ENCODE measurements around the gene C1orf167. TPM values are rescaled to one million over a fixed set of nuclear protein-coding genes. Genes with fewer than 3 reads are reported as not detected.

The C1orf167 gene
- total and polyA plus RNA-seq, 2 donors (not counting 1 experiment from before 2014, with no cell fraction given) = not detected

DNA sequence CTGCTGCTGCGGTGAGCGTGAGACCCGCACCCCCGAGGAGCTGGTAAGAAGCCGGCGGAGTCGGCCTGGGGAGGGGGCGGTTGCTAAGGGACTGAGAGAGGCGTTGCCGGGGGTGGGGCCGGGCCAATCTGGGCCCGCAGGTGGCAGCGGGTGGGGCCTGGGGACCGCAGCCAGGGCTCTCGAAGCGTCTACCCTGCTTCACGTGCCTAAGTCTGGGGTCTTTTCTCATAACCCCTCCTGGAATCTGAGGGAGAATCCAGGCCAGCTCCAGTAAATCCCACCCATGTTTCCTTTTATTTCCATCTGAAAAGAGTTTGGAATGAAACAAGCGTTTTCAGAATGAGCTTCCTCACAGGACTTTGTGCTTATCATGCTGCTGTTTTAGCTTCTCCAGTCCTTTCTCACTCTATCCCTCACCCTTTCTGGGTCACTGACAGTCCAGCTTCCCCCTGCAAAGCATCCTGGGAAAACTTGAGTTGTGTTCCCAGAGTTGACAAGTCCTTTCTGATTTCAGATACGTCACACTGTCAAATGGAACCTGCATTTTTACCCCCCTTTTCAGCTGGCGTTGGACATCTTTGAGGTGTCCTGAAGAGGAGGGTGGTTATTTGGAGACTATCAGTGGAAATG is 44.4 kb downstream of the C1orf167 start:
- H3K9me3 Mint-ChIP-seq (ENCODE audit: insufficient read depth) = no peaks in the 10 kb centered on the region
- Histone ChIP-seq H3K9ac (ENCODE audit: low read length) (peak overlapping the region; percentile 94), H4K20me1 (ENCODE audit: control insufficient read depth, insufficient read depth, low read length, poor library complexity, severe bottlenecking) (peaks cover 17% of the 10 kb centered on the region), H3K79me2 (ENCODE audit: control insufficient read depth, insufficient read depth, low read length) (peaks cover 95% of the 10 kb centered on the region), H3K4me2 (replicated peaks; ENCODE audit: low read depth, low read length, poor library complexity, severe bottlenecking) (peak overlapping the region; percentile 96), H2AFZ (ENCODE audit: insufficient read depth, low read depth, low read length, poor library complexity, severe bottlenecking) (peak overlapping the region; percentile 71), H3K36me3 (replicated peaks in 1 of 2; ENCODE audit: control extremely low read depth in 1 of 2, control insufficient read depth in 1 of 2, extremely low read depth in 1 of 2, insufficient read depth in 2 of 2, low read length in 1 of 2) (peaks cover 0 to 42% of the 10 kb centered on the region in 2 experiments), H3K27ac (ENCODE audit: low read length in 2 of 2) (peak overlapping the region; percentile 95 to 99), H3K4me3 (ENCODE audit: control extremely low read depth in 1 of 5, extremely low read depth in 1 of 5, insufficient read depth in 1 of 5, low read depth in 2 of 5, low read length in 4 of 5) (peak overlapping the region; percentile 79 to 95 (median 80)), H3K27me3 (replicated peaks in 1 of 4; ENCODE audit: control extremely low read depth in 1 of 4, control insufficient read depth in 3 of 4, insufficient read depth in 4 of 4, low read length in 3 of 4) (no peaks in the 10 kb centered on the region), H3K4me1 (ENCODE audit: control insufficient read depth in 2 of 2, insufficient read depth in 2 of 2, low read length in 2 of 2) (peaks cover 63 to 66% of the 10 kb centered on the region in 2 donors), H3K9me3 (ENCODE audit: control extremely low read depth in 1 of 3, control insufficient read depth in 2 of 3, insufficient read depth in 1 of 3, low read length in 2 of 3) (no peaks in the 10 kb centered on the region)
- CTCF ChIA-PET = interaction anchor here (0.5 to 1.7 kb wide), 6 partner anchors 8 to 795 kb away, joined by 3 to 8 read pairs (median 4); no protein-coding TSS in a partner anchor
- DNase-seq = no peak
- intact Hi-C loops (cut with micrococcal nuclease) = loop anchor here (1.0 to 10.0 kb wide), 7 partner anchors 9 to 1332 kb away; partner anchors contain the start of genes AGTRAP, DFFA, MAD2L2 and MIIP
- ATAC-seq (ENCODE audit: low read depth) = peak; percentile 63
- 0% methylated on average over 18 of the region's 20 CpGs for WGBS (ENCODE audit: insufficient coverage)
- peak overlapping the region; percentile 99 for H3K27ac Mint-ChIP-seq
- POLR2A ChIA-PET = interaction anchor here (1.0 to 2.4 kb wide), 5 partner anchors 8 to 794 kb away, joined by 3 to 54 read pairs (median 4); partner anchors contain the start of genes AGTRAP, MIIP and TARDBP
- H3K4me1 Mint-ChIP-seq = peaks cover 73% of the 10 kb centered on the region
- TF ChIP-seq EZH2 (IDR thresholded peaks at IDR 0.05; ENCODE audit: borderline replicate concordance, insufficient read depth, low read depth, low read length, poor library complexity, severe bottlenecking) = no peak
- TF ChIP-seq, protein P1, sequence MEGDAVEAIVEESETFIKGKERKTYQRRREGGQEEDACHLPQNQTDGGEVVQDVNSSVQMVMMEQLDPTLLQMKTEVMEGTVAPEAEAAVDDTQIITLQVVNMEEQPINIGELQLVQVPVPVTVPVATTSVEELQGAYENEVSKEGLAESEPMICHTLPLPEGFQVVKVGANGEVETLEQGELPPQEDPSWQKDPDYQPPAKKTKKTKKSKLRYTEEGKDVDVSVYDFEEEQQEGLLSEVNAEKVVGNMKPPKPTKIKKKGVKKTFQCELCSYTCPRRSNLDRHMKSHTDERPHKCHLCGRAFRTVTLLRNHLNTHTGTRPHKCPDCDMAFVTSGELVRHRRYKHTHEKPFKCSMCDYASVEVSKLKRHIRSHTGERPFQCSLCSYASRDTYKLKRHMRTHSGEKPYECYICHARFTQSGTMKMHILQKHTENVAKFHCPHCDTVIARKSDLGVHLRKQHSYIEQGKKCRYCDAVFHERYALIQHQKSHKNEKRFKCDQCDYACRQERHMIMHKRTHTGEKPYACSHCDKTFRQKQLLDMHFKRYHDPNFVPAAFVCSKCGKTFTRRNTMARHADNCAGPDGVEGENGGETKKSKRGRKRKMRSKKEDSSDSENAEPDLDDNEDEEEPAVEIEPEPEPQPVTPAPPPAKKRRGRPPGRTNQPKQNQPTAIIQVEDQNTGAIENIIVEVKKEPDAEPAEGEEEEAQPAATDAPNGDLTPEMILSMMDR (IDR thresholded peaks at IDR 0.05) = no peak
- no peaks in the 10 kb centered on the region for H3K27me3 Mint-ChIP-seq
- H3K4me3 Mint-ChIP-seq = peak overlapping the region; percentile 99

DNA sequence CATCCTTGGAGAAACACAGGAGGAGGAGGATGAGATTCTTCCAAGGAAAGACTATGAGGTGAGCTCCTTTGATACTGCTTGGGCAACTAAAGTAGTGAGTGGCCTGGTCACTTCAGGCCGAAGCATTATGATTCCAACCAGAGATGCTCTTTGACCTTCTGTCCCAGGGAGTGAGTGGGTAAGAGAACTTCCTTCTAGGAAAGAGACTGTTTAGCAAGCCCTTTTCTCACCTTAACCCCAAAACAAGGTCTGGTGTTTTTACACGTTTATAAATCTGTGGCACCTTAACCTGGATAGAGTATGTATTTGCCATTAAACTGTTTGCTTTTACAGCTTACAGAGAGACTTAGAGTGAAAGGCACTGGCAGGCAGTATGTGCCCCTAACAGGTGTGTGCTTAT is 45.1 kb downstream of the C1orf167 start:
- Histone ChIP-seq H3K27ac (ENCODE audit: low read length in 2 of 2) (peak overlapping the region; percentile 95 to 99), H2AFZ (ENCODE audit: insufficient read depth, low read depth, low read length, poor library complexity, severe bottlenecking) (no peak overlapping the region), H3K27me3 (replicated peaks in 1 of 4; ENCODE audit: control extremely low read depth in 1 of 4, control insufficient read depth in 3 of 4, insufficient read depth in 4 of 4, low read length in 3 of 4) (no peaks in the 10 kb centered on the region), H3K4me2 (replicated peaks; ENCODE audit: low read depth, low read length, poor library complexity, severe bottlenecking) (peak overlapping the region; percentile 96), H3K9ac (ENCODE audit: low read length) (peak overlapping the region; percentile 94), H4K20me1 (ENCODE audit: control insufficient read depth, insufficient read depth, low read length, poor library complexity, severe bottlenecking) (peaks cover 10% of the 10 kb centered on the region), H3K4me3 (ENCODE audit: control extremely low read depth in 1 of 5, extremely low read depth in 1 of 5, insufficient read depth in 1 of 5, low read depth in 2 of 5, low read length in 4 of 5) (peak overlapping the region; percentile 79 to 95 (median 80)), H3K36me3 (replicated peaks in 1 of 2; ENCODE audit: control extremely low read depth in 1 of 2, control insufficient read depth in 1 of 2, extremely low read depth in 1 of 2, insufficient read depth in 2 of 2, low read length in 1 of 2) (peaks cover 0 to 49% of the 10 kb centered on the region in 2 experiments), H3K79me2 (ENCODE audit: control insufficient read depth, insufficient read depth, low read length) (peaks cover 95% of the 10 kb centered on the region), H3K4me1 (ENCODE audit: control insufficient read depth in 2 of 2, insufficient read depth in 2 of 2, low read length in 2 of 2) (peaks cover 56 to 62% of the 10 kb centered on the region in 2 donors), H3K9me3 (ENCODE audit: control extremely low read depth in 1 of 3, control insufficient read depth in 2 of 3, insufficient read depth in 1 of 3, low read length in 2 of 3) (no peaks in the 10 kb centered on the region)
- peak overlapping the region; percentile 99 for H3K4me3 Mint-ChIP-seq
- TF ChIP-seq, protein P1 (IDR thresholded peaks at IDR 0.05) = no peak
- no peak for TF ChIP-seq EZH2 (IDR thresholded peaks at IDR 0.05; ENCODE audit: borderline replicate concordance, insufficient read depth, low read depth, low read length, poor library complexity, severe bottlenecking)
- intact Hi-C loops (cut with micrococcal nuclease) = loop anchor here (2.0 to 10.0 kb wide), 3 partner anchors 70 to 1332 kb away; partner anchors contain the start of genes AGTRAP, DFFA, MAD2L2 and PEX14
- CTCF ChIA-PET = interaction anchor here (0.6 to 1.7 kb wide), 4 partner anchors 8 to 796 kb away, joined by 4 to 8 read pairs (median 4); no protein-coding TSS in a partner anchor
- POLR2A ChIA-PET = interaction anchor here (1.9 to 2.4 kb wide), 2 partner anchors 7 to 102 kb away, joined by 19 to 54 read pairs; no protein-coding TSS in a partner anchor
- DNase-seq = no peak
- ATAC-seq (ENCODE audit: low read depth) = no peak
- WGBS (ENCODE audit: insufficient coverage) = 50% methylated on average over 1 of the region's 2 CpGs
- H3K4me1 Mint-ChIP-seq = peaks cover 72% of the 10 kb centered on the region
- H3K27ac Mint-ChIP-seq = peak overlapping the region; percentile 99
- no peaks in the 10 kb centered on the region for H3K9me3 Mint-ChIP-seq (ENCODE audit: insufficient read depth)
- no peaks in the 10 kb centered on the region for H3K27me3 Mint-ChIP-seq
